Measurements from ENCODE around the gene ACSF2.

- TF ChIP-seq POLR2AphosphoS5 (IDR thresholded peaks at IDR 0.05; ENCODE audit: insufficient read depth, low read depth, low read length): no peak
- no peak for TF ChIP-seq POLR2A (IDR thresholded peaks at IDR 0.05; ENCODE audit: low read depth, low read length)
- no peak for TF ChIP-seq CTCF (IDR thresholded peaks at IDR 0.05; ENCODE audit: extremely low read depth in 1 of 2, insufficient read depth in 1 of 2, low read depth in 1 of 2, low read length in 2 of 2)
Observed at GRCh38 chr17:50470426-50470825, 44.4 kb downstream of the ACSF2 start.

Measured in endothelial cell of umbilical vein (primary cell).